ENCODE results near the gene PAIP2B. TPM values are rescaled to one million over a fixed set of nuclear protein-coding genes. Genes with fewer than 3 reads are reported as not detected.

The PAIP2B gene, protein sequence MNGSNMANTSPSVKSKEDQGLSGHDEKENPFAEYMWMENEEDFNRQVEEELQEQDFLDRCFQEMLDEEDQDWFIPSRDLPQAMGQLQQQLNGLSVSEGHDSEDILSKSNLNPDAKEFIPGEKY
- total RNA-seq (10 to 100 TPM in 2 of 5 experiments, 1 to 10 TPM in 3; 1.3 to 14.1 (median 5.0) TPM), polyA plus RNA-seq (1 to 10 TPM; 2.0 to 2.8 TPM), total RNA-seq (27.6 reads per million, percentile 58 among the genes with 10 or more reads in this experiment)

DNA sequence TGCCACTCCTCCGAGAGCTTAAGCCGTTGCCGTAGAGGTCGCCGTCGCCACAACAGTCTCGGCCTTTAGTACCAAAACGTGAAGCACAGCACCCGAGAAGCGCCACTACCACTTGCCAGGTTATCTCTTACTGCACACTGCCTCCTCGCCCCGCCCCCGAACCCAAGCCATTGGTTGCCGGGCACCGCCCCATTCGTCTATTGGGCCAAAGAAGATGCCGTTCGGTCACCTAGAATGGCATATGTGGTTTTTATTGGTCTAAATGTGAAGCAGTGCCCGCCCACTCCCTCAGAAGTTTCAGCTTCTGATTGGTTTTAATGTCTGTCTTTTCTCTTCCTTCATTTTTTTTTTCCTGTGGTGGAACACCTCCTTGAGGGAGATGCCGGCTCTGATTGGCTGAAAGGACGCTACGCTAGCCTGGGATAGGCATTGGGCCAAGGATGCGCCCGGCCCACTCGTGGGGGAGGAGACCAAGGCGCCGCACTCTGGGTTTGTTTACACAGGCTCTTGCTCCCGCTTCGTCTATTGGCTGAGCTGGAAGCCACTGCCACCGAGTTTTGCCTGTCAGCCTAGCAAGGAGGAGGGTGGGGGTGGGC is at the start of gene PAIP2B:
TSS of gene PAIP2B (minus strand) at position 139 of the 596 bp plus-strand sequence. CDS start 24,514 bp downstream, outside the sequence.
- intact Hi-C loops (cut with micrococcal nuclease), result loop anchor here (1.0 to 5.0 kb wide), 14 partner anchors 49 to 1987 kb away; partner anchors contain the start of genes MCEE (in 2 of the 2), MPHOSPH10 (in 2 of the 2), NAGK (in 2 of the 2) and ZNF638 (in 2 of the 2)
- ATAC-seq, result peak; percentile 95
- H3K36me3 Mint-ChIP-seq, result peaks cover 0 to 12% (median 0%) of the 10 kb centered on the region in 5 donors

DNA sequence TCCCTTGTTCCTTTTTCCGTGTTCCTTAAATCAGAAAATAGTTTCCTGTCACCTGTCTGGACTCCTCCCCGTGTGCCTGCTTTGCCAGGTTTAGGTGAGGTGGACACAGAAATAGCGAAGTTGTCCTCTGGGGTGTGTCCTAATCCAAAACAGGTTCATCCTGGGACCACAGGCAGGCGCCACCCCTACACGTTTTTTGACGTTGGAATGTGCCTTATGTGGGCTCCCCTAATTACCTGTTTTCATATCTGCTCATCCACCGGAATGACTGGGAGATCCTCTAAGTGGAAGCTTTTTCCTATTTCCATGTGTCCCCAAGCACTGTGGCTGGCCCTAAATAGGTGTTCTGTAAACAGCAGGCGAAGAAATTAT is 49.0 kb upstream of the PAIP2B start:
- POLR2A ChIA-PET, result interaction anchor here (1.7 kb wide), 1 partner anchor 207 kb away, joined by 4 read pairs; the partner anchor contains the start of gene NAGK

More for the DNA sequence above, at the start of gene PAIP2B:
- H3K9me3 ChIP-seq (ENCODE audit: control insufficient read depth in 2 of 3, low read length in 3 of 3), result no peaks in the 10 kb centered on the region
- H3K27me3 Mint-ChIP-seq, result peaks cover 0 to 28% (median 6%) of the 10 kb centered on the region in 5 donors
- ChIA-PET CTCF (interaction anchor here (0.6 to 1.5 kb wide), 5 partner anchors 96 to 284 kb away, joined by 3 to 4 read pairs (median 3); partner anchors contain the start of gene MPHOSPH10), POLR2A (interaction anchor here (0.6 to 4.1 kb wide), 8 partner anchors 9 to 158 kb away, joined by 3 to 29 read pairs (median 5); partner anchors contain the start of genes MCEE, MPHOSPH10, NAGK and ZNF638)
- H3K27ac Mint-ChIP-seq, result peak within 1 kb of the TSS; percentile 84 to 98 (median 92)
- peaks cover 0 to 7% (median 0%) of the 10 kb centered on the region in 3 experiments for H3K36me3 ChIP-seq (ENCODE audit: control insufficient read depth in 2 of 3, insufficient read depth in 3 of 3, low read length in 3 of 3)
- H3K27me3 ChIP-seq (ENCODE audit: control insufficient read depth in 2 of 2, insufficient read depth in 2 of 2, low read length in 2 of 2), result no peaks in the 10 kb centered on the region
- peak; percentile 88 to 99 (median 99) for DNase-seq
- H3K4me1 ChIP-seq (ENCODE audit: control insufficient read depth in 2 of 2, insufficient read depth in 2 of 2, low read length in 2 of 2), result peaks cover 8 to 11% of the 10 kb centered on the region in 2 donors
- peak within 1 kb of the TSS; percentile 82 for H3K27ac ChIP-seq (ENCODE audit: low read depth, low read length)
- H3K4me1 Mint-ChIP-seq, result peaks cover 13 to 34% (median 22%) of the 10 kb centered on the region in 7 donors
- peaks cover 0 to 7% (median 0%) of the 10 kb centered on the region in 11 donors for H3K9me3 Mint-ChIP-seq
- H3K4me3 Mint-ChIP-seq, result peak within 1 kb of the TSS; percentile 92 to 99 (median 97)
- H3K4me3 ChIP-seq (ENCODE audit: low read length), result peak within 1 kb of the TSS; percentile 80

DNA sequence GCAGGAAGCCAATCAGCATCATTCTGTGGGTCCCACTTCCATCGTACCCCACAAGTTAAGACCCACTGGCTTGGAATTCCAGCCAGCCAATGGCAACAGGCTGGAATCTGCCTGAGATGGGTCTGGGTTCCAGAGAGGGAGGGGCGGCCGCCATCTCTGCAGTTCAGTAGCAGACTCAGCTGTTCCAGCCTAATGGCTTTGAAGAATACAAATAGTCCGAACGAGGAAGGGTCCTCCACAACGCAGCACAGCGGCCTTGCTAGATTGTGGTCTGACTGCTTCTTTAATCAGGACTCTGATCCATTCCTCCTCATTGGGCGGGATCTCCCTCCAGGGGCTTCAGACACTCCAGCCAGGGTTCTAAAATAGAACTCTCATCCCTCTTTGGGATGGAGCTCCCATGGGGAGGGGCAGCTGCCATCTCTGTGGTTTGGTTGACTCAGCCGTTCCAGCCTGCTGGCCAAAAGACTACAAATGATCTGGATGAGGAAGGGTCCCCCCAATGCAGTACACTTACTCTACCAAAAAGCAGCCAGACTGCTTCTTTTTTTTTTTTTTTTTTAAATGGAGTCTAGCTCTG is 42.7 kb upstream of the PAIP2B start:
- Mint-ChIP-seq H3K36me3 (peaks cover 0 to 3% (median 0%) of the 10 kb centered on the region in 5 donors), H3K27ac (no peak overlapping the region), H3K4me3 (no peak overlapping the region), H3K27me3 (peaks cover 48 to 55% (median 51%) of the 10 kb centered on the region in 5 donors), H3K9me3 (peaks cover 0 to 16% (median 0%) of the 10 kb centered on the region in 11 donors), H3K4me1 (no peaks in the 10 kb centered on the region)
- no peak overlapping the region for H3K4me3 ChIP-seq (ENCODE audit: low read length)
- no peaks in the 10 kb centered on the region for H3K27me3 ChIP-seq (ENCODE audit: control insufficient read depth in 2 of 2, insufficient read depth in 2 of 2, low read length in 2 of 2)
- POLR2A ChIA-PET, result no interaction called here
- DNase-seq, result no peak
- CTCF ChIA-PET, result no interaction called here
- no peaks in the 10 kb centered on the region for H3K4me1 ChIP-seq (ENCODE audit: control insufficient read depth in 2 of 2, insufficient read depth in 2 of 2, low read length in 2 of 2)
- no peak overlapping the region for H3K27ac ChIP-seq (ENCODE audit: low read depth, low read length)
- ATAC-seq, result no peak
- no peaks in the 10 kb centered on the region for H3K36me3 ChIP-seq (ENCODE audit: control insufficient read depth in 2 of 3, insufficient read depth in 3 of 3, low read length in 3 of 3)
- no peaks in the 10 kb centered on the region for H3K9me3 ChIP-seq (ENCODE audit: control insufficient read depth in 2 of 3, low read length in 3 of 3)
- intact Hi-C loops (cut with micrococcal nuclease), result no loop called here

More for the DNA sequence above, 49.0 kb upstream of the PAIP2B start:
- Mint-ChIP-seq H3K27me3 (peaks cover 79 to 87% (median 86%) of the 10 kb centered on the region in 5 donors), H3K4me3 (peak overlapping the region; percentile 39 to 85 (median 65)), H3K4me1 (peaks cover 10 to 18% (median 13%) of the 10 kb centered on the region in 7 donors), H3K27ac (peak overlapping the region in 1 of 9 donors; percentile 57), H3K9me3 (peaks cover 0 to 7% (median 1%) of the 10 kb centered on the region in 11 donors), H3K36me3 (peaks cover 0 to under 1% (median 0%) of the 10 kb centered on the region in 5 donors)
- DNase-seq (no peak), ATAC-seq (no peak)
- H3K27ac ChIP-seq (ENCODE audit: low read depth, low read length), result no peak overlapping the region
- H3K4me3 ChIP-seq (ENCODE audit: low read length), result peak overlapping the region; percentile 67
- CTCF ChIA-PET, result no interaction called here
- H3K27me3 ChIP-seq (ENCODE audit: control insufficient read depth in 2 of 2, insufficient read depth in 2 of 2, low read length in 2 of 2), result peaks cover 11 to 15% of the 10 kb centered on the region in 2 donors
- no peaks in the 10 kb centered on the region for H3K36me3 ChIP-seq (ENCODE audit: control insufficient read depth in 2 of 3, insufficient read depth in 3 of 3, low read length in 3 of 3)
- peaks cover 4 to 16% of the 10 kb centered on the region in 2 donors for H3K4me1 ChIP-seq (ENCODE audit: control insufficient read depth in 2 of 2, insufficient read depth in 2 of 2, low read length in 2 of 2)
- intact Hi-C loops (cut with micrococcal nuclease), result loop anchor here (1.0 to 5.0 kb wide), 6 partner anchors 49 to 208 kb away; partner anchors contain the start of genes NAGK (in 2 of the 2), PAIP2B (in 2 of the 2), ZNF638 (in 2 of the 2) and MCEE (in 1 of the 2)
- no peaks in the 10 kb centered on the region for H3K9me3 ChIP-seq (ENCODE audit: control insufficient read depth in 2 of 3, low read length in 3 of 3)

DNA sequence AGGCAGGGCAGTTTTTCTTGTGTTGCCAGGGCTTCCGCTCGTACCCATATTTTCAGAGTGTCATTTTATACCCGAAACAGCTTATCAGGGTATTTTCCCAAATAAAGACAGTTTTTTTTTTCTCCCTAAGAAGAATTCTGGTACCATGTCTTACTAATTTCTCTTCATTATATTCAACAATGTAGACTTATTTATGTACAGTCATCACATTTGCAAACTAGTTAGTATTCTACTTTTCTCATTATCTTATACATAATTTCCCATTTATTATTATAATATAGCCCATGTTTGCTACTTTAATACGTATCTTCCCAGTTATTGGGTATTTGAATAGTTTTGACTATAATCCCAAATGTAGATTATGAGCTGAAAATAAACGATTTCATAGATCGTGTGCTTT is 36.5 kb upstream of the PAIP2B start:
- intact Hi-C loops (cut with micrococcal nuclease), result no loop called here
- Histone ChIP-seq H3K9me3 (ENCODE audit: control insufficient read depth in 2 of 3, low read length in 3 of 3) (no peaks in the 10 kb centered on the region), H3K27ac (ENCODE audit: low read depth, low read length) (no peak overlapping the region), H3K36me3 (ENCODE audit: control insufficient read depth in 2 of 3, insufficient read depth in 3 of 3, low read length in 3 of 3) (no peaks in the 10 kb centered on the region), H3K4me3 (ENCODE audit: low read length) (no peak overlapping the region), H3K27me3 (ENCODE audit: control insufficient read depth in 2 of 2, insufficient read depth in 2 of 2, low read length in 2 of 2) (no peaks in the 10 kb centered on the region), H3K4me1 (ENCODE audit: control insufficient read depth in 2 of 2, insufficient read depth in 2 of 2, low read length in 2 of 2) (no peaks in the 10 kb centered on the region)
- peak overlapping the region in 1 of 9 donors; percentile 19 for H3K27ac Mint-ChIP-seq
- ATAC-seq (no peak), DNase-seq (no peak)
- CTCF ChIA-PET, result no interaction called here
- POLR2A ChIA-PET, result no interaction called here
- H3K4me3 Mint-ChIP-seq, result no peak overlapping the region
- H3K4me1 Mint-ChIP-seq, result no peaks in the 10 kb centered on the region
- no peaks in the 10 kb centered on the region for H3K36me3 Mint-ChIP-seq
- peaks cover 14 to 32% (median 19%) of the 10 kb centered on the region in 5 donors for H3K27me3 Mint-ChIP-seq
- H3K9me3 Mint-ChIP-seq, result peaks cover 0 to 1% (median 0%) of the 10 kb centered on the region in 11 donors

DNA sequence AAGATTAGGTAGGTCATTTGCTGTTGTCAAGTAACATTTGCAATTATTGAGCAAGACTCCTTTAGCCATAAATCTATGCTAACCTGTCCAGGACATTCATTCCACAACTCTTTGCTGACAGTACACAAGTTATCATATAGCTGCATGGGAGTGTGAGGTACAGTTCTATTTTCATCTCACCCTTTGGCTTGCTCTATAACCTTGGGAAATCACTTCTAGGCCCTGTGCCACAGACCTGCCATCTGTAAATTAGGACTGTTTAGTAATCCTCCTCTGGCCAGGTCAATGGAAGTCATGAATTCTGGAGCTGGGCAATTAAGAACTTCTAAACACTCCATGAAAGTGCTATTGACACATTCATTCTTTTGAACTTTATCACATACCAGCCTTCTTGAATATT is 34.6 kb upstream of the PAIP2B start:
- Histone ChIP-seq H3K9me3 (ENCODE audit: control insufficient read depth in 2 of 3, low read length in 3 of 3) (no peaks in the 10 kb centered on the region), H3K27me3 (ENCODE audit: control insufficient read depth in 2 of 2, insufficient read depth in 2 of 2, low read length in 2 of 2) (no peaks in the 10 kb centered on the region), H3K4me3 (ENCODE audit: low read length) (no peak overlapping the region), H3K36me3 (ENCODE audit: control insufficient read depth in 2 of 3, insufficient read depth in 3 of 3, low read length in 3 of 3) (no peaks in the 10 kb centered on the region), H3K27ac (ENCODE audit: low read depth, low read length) (no peak overlapping the region), H3K4me1 (ENCODE audit: control insufficient read depth in 2 of 2, insufficient read depth in 2 of 2, low read length in 2 of 2) (no peaks in the 10 kb centered on the region)
- Mint-ChIP-seq H3K27ac (no peak overlapping the region), H3K9me3 (peaks cover 0 to 1% (median 0%) of the 10 kb centered on the region in 11 donors), H3K4me1 (no peaks in the 10 kb centered on the region), H3K4me3 (no peak overlapping the region), H3K27me3 (peaks cover 22 to 36% (median 26%) of the 10 kb centered on the region in 5 donors), H3K36me3 (no peaks in the 10 kb centered on the region)
- intact Hi-C loops (cut with micrococcal nuclease), result no loop called here
- DNase-seq (no peak), ATAC-seq (no peak)
- POLR2A ChIA-PET, result no interaction called here
- CTCF ChIA-PET, result interaction anchor here (0.6 kb wide), 1 partner anchor 158 kb away, joined by 4 read pairs; no protein-coding TSS in a partner anchor

DNA sequence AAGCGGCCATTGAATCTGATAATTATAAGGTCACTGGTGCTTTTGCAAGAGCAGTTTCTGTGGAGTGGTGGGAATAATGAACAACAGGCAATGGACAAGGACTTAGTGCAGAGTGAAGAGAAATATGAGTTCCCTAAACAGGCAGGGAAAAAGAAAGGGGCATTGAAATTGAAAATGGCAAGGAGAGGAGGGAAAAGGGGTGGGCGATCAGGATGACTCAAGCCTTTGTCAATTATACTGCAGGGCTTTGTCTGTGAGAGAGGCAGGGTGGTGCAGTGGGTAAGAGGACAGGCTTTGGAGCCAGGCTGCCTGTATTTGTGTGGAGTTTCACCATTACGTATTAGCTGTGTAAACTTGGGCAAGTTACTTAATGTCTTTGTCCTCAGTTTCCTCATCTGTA is 29.5 kb upstream of the PAIP2B start:
- Mint-ChIP-seq H3K36me3 (peaks cover 0 to 4% (median 0%) of the 10 kb centered on the region in 5 donors), H3K4me3 (no peak overlapping the region), H3K27ac (no peak overlapping the region), H3K4me1 (no peaks in the 10 kb centered on the region), H3K9me3 (peaks cover 0 to 8% (median 0%) of the 10 kb centered on the region in 11 donors), H3K27me3 (peaks cover 20 to 51% (median 34%) of the 10 kb centered on the region in 5 donors)
- H3K4me3 ChIP-seq (ENCODE audit: low read length), result no peak overlapping the region
- H3K9me3 ChIP-seq (ENCODE audit: control insufficient read depth in 2 of 3, low read length in 3 of 3), result no peaks in the 10 kb centered on the region
- ATAC-seq (no peak), DNase-seq (no peak)
- POLR2A ChIA-PET, result no interaction called here
- CTCF ChIA-PET, result no interaction called here
- no peaks in the 10 kb centered on the region for H3K36me3 ChIP-seq (ENCODE audit: control insufficient read depth in 2 of 3, insufficient read depth in 3 of 3, low read length in 3 of 3)
- intact Hi-C loops (cut with micrococcal nuclease), result no loop called here
- no peak overlapping the region for H3K27ac ChIP-seq (ENCODE audit: low read depth, low read length)
- no peaks in the 10 kb centered on the region for H3K4me1 ChIP-seq (ENCODE audit: control insufficient read depth in 2 of 2, insufficient read depth in 2 of 2, low read length in 2 of 2)
- H3K27me3 ChIP-seq (ENCODE audit: control insufficient read depth in 2 of 2, insufficient read depth in 2 of 2, low read length in 2 of 2), result no peaks in the 10 kb centered on the region
